Measurements from ENCODE around the gene OCIAD1. TPM values are rescaled to one million over a fixed set of nuclear protein-coding genes. Genes with fewer than 3 reads are reported as not detected.

OCIAD1 gene
- total RNA-seq, 1 experiment from 2014 or later, result 103 TPM

- Histone ChIP-seq H3K36me3 (ENCODE audit: control insufficient read depth, insufficient read depth, low read length) (peaks cover 17% of the 10 kb centered on the region; the same call in 1 of the 2 replicates), H3K27ac (ENCODE audit: low read length) (no peak overlapping the region), H3K9me3 (ENCODE audit: control insufficient read depth, insufficient read depth, low read depth, low read length) (no peaks in the 10 kb centered on the region), H3K27me3 (ENCODE audit: control insufficient read depth, insufficient read depth, low read length) (no peaks in the 10 kb centered on the region), H3K4me1 (ENCODE audit: control insufficient read depth, insufficient read depth, low read length) (no peaks in the 10 kb centered on the region), H3K4me3 (ENCODE audit: low read depth in 2 of 2, low read length in 2 of 2) (no peak overlapping the region)
- DNase-seq (ENCODE audit: low read depth, low spot score) (no peak), ATAC-seq (no peak)
- in situ Hi-C loops (cut with HindIII; ENCODE audit: low pct_unique_long_range_greater_than_20kb, low sequenced_read_pairs) (no loop called here), intact Hi-C loops (cut with micrococcal nuclease; ENCODE audit: unreplicated experiment) (no loop called here)
- POLR2A ChIA-PET, result no interaction called here
- TF ChIP-seq, protein P1, sequence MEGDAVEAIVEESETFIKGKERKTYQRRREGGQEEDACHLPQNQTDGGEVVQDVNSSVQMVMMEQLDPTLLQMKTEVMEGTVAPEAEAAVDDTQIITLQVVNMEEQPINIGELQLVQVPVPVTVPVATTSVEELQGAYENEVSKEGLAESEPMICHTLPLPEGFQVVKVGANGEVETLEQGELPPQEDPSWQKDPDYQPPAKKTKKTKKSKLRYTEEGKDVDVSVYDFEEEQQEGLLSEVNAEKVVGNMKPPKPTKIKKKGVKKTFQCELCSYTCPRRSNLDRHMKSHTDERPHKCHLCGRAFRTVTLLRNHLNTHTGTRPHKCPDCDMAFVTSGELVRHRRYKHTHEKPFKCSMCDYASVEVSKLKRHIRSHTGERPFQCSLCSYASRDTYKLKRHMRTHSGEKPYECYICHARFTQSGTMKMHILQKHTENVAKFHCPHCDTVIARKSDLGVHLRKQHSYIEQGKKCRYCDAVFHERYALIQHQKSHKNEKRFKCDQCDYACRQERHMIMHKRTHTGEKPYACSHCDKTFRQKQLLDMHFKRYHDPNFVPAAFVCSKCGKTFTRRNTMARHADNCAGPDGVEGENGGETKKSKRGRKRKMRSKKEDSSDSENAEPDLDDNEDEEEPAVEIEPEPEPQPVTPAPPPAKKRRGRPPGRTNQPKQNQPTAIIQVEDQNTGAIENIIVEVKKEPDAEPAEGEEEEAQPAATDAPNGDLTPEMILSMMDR (IDR thresholded peaks at IDR 0.05), result no peak
- TF ChIP-seq REST (IDR thresholded peaks at IDR 0.05; ENCODE audit: insufficient read depth in 1 of 2, low read depth in 2 of 2, low read length in 1 of 2) (no peak), TCF7L2 (IDR thresholded peaks at IDR 0.05; ENCODE audit: low read depth, low read length) (no peak)
- CTCF ChIA-PET, result no interaction called here
- no TSS peak for BruUV-seq (replicated peaks)
Measured at GRCh38 chr4:48851651-48852050, 20.8 kb downstream of the OCIAD1 start.

DNA sequence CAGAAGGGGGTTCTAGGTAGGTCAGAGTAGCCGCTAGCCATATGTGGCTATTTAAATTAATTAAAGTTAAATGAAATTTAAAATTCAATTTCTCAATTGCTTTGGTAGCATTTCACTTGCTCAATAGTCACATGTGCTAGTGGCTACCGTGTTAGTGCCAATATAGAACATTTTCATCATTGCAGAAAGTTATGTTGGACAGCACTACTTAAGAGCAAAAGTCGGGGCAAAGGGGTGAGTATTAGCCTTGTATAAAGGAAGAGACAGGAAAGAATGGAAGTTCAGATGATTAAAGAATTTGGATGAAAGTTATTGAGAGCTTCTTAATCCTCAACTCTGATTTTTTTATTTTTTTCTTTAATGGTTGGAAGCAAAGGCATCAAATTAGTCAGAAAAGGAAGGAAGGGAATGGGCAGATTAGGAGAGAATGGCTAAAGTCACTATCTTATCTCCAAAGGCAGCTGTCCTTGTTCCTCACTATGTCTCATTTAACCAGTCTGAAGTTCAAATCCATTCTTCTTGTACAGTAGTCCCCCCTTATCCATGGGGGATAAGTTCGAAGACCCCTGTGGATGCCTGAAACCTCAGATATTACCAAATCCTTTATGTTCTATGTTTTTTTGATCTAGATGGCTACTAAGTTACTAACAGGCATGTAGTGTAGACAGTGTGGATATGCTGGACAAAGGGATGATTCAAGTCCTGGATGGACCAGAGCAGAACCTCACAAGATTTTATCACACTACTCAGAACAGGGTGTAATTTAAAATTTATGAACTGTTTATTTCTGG, 22.9 kb downstream of the OCIAD1 start:
- intact Hi-C loops (cut with micrococcal nuclease; ENCODE audit: unreplicated experiment), result no loop called here
- TSS peak; percentile 46 for BruUV-seq (replicated peaks)

More for the DNA sequence above, 22.9 kb downstream of the OCIAD1 start:
- TF ChIP-seq POLR2AphosphoS5 (IDR thresholded peaks at IDR 0.05; ENCODE audit: low read depth, low read length), result no peak
- TF ChIP-seq REST (IDR thresholded peaks at IDR 0.05; ENCODE audit: insufficient read depth in 1 of 2, low read depth in 2 of 2, low read length in 1 of 2), result no peak
- TF ChIP-seq SIN3A (IDR thresholded peaks at IDR 0.05; ENCODE audit: borderline replicate concordance, insufficient read depth, low read depth, low read length), result no peak
- TF ChIP-seq TCF7L2 (IDR thresholded peaks at IDR 0.05; ENCODE audit: low read depth, low read length), result no peak
- TF ChIP-seq, protein P1 (IDR thresholded peaks at IDR 0.05), result no peak
- H3K36me3 ChIP-seq (ENCODE audit: control insufficient read depth, insufficient read depth, low read length), result peaks cover 16% of the 10 kb centered on the region
- no peak for DNase-seq (ENCODE audit: low read depth, low spot score)
- H3K27ac ChIP-seq (ENCODE audit: low read length), result no peak overlapping the region
- in situ Hi-C loops (cut with HindIII; ENCODE audit: low pct_unique_long_range_greater_than_20kb, low sequenced_read_pairs), result no loop called here
- ChIA-PET CTCF (no interaction called here), POLR2A (no interaction called here)
- H3K27me3 ChIP-seq (ENCODE audit: control insufficient read depth, insufficient read depth, low read length), result no peaks in the 10 kb centered on the region
- no peak overlapping the region for H3K4me3 ChIP-seq (ENCODE audit: low read depth in 2 of 2, low read length in 2 of 2)
- H3K9me3 ChIP-seq (ENCODE audit: control insufficient read depth, insufficient read depth, low read depth, low read length), result no peaks in the 10 kb centered on the region
- no peak for ATAC-seq
- H3K4me1 ChIP-seq (ENCODE audit: control insufficient read depth, insufficient read depth, low read length), result no peaks in the 10 kb centered on the region
